ENCODE results near the gene ANTXR1.
"Not testable (repeated sequence)": the region's sequence is repeated elsewhere in the genome, so short reads cannot be mapped to it uniquely, and the experiment has no call there.

Gene ANTXR1

DNA sequence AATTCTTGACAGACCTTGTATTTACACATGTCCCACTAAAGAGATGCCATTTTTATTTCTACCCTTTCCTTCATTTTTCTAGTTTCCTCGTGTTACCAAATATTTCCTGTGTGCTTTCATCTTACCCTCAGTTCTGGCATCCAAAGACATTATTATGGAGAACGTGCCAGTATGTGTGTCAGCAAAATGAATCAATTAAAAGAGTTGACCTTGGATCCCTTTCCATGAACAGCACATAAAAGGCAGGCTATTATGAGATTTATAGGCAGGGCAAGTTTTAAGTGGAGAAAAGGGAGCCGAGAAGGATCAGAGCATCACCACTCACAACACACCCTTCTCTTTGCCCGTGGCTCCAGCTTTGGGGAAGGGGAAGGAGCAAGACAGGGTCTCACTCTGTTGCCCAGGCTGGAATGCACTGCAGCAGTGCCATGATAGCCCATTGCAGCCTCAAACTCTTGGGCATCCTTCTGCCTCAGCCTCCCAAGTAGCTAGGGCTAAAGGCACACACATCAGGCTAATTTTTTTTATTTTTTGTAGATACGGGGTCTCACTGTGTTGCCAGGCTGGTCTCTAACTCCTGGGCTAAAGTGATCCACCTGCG lies 224.2 kb downstream of the ANTXR1 start:
- DNase-seq (ENCODE audit: low read depth) = no peak

DNA sequence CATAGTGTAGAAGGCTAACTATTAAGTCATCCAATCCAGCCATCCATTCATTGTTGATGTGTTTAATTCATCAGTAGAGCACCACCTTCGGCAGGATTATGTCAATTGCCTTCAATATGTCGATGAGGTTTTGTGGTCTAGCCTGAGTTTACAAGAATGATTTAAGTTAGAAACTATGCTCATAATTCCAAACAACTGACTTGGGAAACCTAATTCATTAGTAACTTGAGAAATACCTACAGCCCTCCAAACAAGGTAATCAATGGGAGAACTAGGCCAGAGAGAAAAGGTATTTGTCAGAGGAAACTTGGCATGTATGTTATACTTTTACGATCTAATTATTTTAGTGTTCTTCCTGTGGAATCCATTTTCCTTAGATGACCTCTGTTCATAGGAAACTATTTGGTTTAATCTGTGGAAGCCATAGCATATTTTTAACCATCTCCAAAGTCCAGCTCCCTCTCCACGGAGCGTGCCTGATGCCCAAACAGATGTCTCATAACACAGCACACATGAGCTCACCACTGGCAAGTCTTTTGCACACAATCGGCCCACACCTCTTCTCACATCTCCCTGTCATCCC lies 225.6 kb downstream of the ANTXR1 start:
- no peak for DNase-seq (ENCODE audit: low read depth)

DNA sequence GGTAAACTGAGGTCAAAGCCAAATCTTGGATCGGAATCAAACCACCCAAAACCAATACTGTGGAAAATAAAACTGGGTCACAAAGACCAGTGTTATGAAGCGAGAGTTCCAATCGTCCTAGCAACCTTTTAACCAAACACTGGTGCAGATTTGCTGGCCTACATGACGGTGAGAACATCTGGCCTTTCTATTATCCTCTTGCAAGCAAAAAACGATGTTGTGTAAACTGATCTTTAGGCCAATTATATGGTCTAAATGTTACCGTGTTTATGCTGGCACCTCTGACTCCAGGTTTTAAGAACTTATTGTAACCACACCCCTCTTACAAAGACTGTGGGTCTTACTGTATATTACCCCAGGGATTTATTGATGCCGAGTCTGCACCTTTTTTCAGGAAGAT lies 228.1 kb downstream of the ANTXR1 start:
- no peak for DNase-seq (ENCODE audit: low read depth)

- no peak for DNase-seq (ENCODE audit: low read depth)
Observed at GRCh38 chr2:69241664-69242514, 228.9 kb downstream of the ANTXR1 start.

- no peak for DNase-seq (ENCODE audit: low read depth)
Observed at GRCh38 chr2:69242651-69243051, 229.7 kb downstream of the ANTXR1 start.

DNA sequence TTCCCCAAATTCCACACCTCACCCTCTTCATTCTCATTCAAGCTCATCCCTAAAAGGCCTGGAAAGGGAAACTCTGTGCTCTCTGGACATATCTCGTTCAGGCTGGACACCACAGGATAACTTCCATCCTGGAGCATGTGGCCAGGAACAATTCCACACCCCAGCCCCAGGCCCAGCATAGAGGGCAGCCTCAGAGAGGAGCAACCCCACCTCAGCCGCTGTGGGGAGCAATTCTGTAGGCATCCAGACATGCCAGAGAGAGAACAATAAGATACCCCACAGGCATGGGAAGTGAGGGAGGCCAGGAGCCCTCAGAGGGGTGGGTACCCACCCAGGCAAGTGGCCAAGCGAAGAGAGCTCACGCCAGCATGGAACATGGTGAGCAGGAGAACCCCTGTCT lies 230.7 kb downstream of the ANTXR1 start:
- DNase-seq (ENCODE audit: low read depth) = no peak

- no peak for DNase-seq (ENCODE audit: low read depth)
Observed at GRCh38 chr2:69244882-69245281, 231.9 kb downstream of the ANTXR1 start.

DNA sequence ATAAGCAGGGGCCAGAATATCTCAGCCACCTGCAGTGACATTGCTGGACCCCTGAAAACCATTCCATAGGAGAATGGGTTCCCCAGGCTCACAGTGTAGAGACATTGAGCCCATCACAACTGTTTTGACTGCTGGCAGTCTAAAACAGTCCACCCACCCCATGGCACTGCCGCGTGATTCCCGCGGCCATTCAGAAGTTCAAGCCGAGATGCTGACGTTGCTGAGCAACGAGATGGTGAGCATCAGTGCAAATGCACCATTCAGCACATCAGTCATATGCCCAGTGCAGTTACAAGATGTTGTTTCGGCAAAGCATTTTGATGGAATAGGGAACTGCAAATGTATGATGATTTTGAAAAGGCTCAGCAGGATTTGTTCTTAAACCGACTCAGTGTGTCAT lies 234.6 kb downstream of the ANTXR1 start:
- no peak for DNase-seq (ENCODE audit: low read depth)

DNA sequence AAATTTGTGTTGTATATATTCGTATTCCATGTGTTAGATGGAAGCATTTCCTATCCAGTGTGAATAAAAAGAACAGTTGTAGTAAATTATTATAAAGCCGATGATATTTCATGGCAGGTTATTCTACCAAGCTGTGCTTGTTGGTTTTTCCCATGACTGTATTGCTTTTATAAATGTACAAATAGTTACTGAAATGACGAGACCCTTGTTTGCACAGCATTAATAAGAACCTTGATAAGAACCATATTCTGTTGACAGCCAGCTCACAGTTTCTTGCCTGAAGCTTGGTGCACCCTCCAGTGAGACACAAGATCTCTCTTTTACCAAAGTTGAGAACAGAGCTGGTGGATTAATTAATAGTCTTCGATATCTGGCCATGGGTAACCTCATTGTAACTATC lies 235.3 kb downstream of the ANTXR1 start:
- DNase-seq (ENCODE audit: low read depth) = no peak

GRCh38 chr2:69250981-69251380 lies 238.0 kb downstream of the ANTXR1 start:
- DNase-seq (ENCODE audit: low read depth) = no peak

DNA sequence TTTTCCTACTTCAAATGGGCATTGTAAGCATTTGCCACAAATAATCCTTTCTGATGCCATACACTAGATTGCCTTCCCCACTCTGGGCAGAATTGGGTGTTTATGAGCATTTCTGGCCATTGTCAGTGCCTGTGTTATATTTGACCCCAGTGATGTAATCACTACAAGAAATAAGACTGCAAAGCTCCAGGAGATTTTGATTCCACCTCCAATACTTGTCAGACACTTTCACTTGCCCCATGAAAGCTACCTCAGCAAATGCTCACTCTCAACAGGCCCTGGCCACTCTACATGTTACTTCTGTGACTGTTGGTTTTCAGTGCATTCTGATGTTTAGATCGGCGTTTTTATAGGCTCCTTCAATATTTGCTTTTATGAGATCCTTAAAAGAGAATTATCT lies 239.0 kb downstream of the ANTXR1 start:
- DNase-seq (ENCODE audit: low read depth) = no peak

- DNase-seq (ENCODE audit: low read depth) = no peak
Observed at GRCh38 chr2:69253112-69253511, 240.1 kb downstream of the ANTXR1 start.

DNA sequence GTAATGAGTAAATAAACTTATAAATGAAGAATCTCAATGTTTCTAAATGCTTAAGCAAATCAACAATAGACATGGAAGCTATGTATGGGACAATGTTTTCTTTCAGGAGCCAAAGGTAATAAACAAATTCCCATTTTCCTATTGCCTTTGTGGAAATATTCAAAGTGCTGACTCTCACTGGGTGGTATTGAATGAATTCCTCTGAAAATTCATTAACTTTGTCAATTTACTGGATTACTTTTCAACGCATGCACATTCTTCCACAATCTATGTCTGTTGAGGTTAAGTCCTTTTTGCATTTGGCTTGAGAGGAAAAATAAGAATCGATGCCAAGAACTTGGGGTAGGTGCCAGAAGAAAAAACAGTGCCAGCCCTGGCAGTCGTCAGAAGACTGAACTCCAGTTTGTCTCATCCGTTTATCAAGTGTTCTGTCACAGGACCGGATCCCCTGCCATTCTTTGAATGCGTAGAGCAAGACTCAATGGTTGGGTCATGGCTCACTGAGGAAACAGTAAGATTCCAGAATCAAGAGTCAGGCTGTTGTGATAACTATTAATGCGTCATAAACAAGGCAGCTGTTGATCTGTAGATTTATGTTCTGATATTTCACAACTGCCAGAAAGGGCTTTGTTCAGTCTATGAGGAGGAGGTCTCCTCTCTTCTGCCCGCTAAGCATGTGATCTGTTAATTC lies 240.8 kb downstream of the ANTXR1 start:
- DNase-seq (ENCODE audit: low read depth) = no peak

DNA sequence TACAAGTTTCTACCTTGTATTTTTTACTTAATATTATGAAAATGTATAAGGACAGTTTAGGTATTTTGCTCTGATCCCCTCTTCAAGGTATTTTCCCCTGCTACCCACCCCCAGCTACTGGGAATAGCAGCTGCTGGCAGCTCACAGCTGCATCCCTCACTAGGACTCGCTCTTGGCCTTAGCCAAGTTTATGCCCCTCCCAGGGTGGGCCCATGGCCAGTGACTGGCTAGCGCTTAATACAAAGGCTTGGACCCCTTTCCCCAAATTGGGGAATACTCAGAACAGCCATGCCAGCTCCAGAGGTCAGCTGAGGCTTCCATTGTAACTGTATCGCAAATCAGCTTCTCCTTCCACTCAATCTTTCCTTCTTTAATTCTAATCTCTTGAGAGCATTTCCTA lies 242.8 kb downstream of the ANTXR1 start:
- DNase-seq (ENCODE audit: low read depth) = no peak

DNA sequence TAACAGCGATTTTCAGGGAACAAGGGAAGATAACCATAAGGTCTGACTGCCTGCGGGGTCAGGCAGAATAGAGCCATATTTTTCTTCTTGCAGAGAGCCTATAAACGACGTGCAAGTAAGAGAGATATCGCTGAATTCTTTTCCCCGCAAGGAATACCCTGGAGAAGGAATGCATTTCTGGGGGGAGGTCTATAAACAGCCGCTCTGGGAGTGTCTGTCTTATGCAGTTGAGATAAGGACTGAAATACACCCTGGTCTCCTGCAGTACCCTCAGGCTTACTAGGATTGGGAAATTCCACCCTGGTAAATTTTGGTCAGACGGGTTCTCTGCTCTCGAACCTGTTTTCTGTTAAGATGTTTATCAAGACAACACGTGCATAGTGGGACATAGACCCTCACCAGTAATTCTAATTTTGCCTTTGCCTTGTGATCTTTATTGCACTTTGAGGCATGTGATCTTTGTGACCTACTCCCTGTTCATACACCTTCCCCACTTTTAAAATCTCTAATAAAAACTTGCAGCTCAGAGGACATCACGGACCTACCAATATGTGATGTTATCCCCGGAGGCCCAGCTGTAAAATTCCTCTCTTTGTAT lies 247.1 kb downstream of the ANTXR1 start:
- not testable (repeated sequence) for DNase-seq (ENCODE audit: low read depth)

GRCh38 chr2:69260666-69261065 lies 247.7 kb downstream of the ANTXR1 start:
- no peak for DNase-seq (ENCODE audit: low read depth)

GRCh38 chr2:69269330-69269729 lies 256.4 kb downstream of the ANTXR1 start:
- DNase-seq (ENCODE audit: low read depth) = no peak

GRCh38 chr2:69271831-69272257 lies 258.9 kb downstream of the ANTXR1 start:
- DNase-seq (ENCODE audit: low read depth) = no peak

GRCh38 chr2:69272803-69273471 lies 260.0 kb downstream of the ANTXR1 start:
- no peak for DNase-seq (ENCODE audit: low read depth)

GRCh38 chr2:69275490-69275889 lies 262.5 kb downstream of the ANTXR1 start:
- DNase-seq (ENCODE audit: low read depth) = no peak

GRCh38 chr2:69278366-69278765 lies 265.4 kb downstream of the ANTXR1 start:
- no peak for DNase-seq (ENCODE audit: low read depth)

DNA sequence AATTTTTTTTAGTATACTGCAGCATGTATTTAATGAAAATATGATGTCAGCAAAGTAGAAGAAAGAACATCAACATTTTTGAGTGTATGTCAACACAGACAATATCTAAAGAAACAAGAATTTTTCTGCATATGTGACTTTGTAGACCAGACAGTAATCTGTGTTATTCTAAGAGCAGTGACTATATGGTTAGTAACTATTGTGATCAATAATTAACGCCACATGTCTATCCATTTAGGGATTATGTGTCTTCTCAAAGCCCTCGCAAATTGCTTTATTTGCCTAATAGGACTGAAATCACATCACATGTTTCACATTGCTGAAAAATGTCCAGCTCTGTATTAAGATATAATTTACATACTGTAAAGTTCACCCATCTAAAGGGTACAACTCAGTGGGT lies 266.2 kb downstream of the ANTXR1 start:
- no peak for DNase-seq (ENCODE audit: low read depth)

Data from CMK (cell line).